Breast epithelium (tissue), 3 donors: Measurements from ENCODE around the gene TCERG1L.

Source experiments
- POLR2A ChIP-seq: fragments of 450-650 bp; IDR thresholded peaks from one replicate; pipeline ENCODE4 v1.6.1; 2016; ENCODE audit warnings: antibody characterized with exemption, mild to moderate bottlenecking, moderate library complexity
- TF ChIP-seq, protein P1 (sequence below), 3 donors: fragments of 450-650 bp; IDR thresholded peaks; one replicate each; pipeline ENCODE4 v1.5.1; 2016 to 2017; ENCODE audit warnings: antibody characterized with exemption in 3 of 3, mild to moderate bottlenecking in 3 of 3, moderate library complexity in 3 of 3

DNA sequence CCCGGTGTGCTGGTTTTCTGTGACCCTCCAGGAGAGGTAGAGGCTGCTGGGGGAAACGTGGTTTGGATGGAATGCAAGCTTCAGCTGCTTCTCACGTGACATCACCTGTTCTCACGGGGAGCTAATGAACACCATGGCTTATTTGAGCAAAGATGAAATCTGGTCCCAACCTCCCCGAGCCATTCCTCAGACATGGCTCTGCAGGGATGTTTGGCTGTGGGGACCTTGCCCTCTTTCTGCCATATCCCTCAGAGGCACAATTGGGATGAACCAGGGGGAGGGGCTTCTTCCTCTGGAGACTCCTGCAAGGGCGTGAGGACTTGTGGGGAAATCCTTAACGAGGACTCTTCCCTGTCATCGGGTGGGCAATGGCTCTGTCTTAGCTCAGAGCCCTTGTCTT, 236.8 kb downstream of the TCERG1L start:
- TF ChIP-seq, protein P1, sequence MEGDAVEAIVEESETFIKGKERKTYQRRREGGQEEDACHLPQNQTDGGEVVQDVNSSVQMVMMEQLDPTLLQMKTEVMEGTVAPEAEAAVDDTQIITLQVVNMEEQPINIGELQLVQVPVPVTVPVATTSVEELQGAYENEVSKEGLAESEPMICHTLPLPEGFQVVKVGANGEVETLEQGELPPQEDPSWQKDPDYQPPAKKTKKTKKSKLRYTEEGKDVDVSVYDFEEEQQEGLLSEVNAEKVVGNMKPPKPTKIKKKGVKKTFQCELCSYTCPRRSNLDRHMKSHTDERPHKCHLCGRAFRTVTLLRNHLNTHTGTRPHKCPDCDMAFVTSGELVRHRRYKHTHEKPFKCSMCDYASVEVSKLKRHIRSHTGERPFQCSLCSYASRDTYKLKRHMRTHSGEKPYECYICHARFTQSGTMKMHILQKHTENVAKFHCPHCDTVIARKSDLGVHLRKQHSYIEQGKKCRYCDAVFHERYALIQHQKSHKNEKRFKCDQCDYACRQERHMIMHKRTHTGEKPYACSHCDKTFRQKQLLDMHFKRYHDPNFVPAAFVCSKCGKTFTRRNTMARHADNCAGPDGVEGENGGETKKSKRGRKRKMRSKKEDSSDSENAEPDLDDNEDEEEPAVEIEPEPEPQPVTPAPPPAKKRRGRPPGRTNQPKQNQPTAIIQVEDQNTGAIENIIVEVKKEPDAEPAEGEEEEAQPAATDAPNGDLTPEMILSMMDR (IDR thresholded peaks at IDR 0.05) = no peak
- TF ChIP-seq POLR2A = no peak
